H1 (cell line): ENCODE results near the gene PRRT1.

Experiments used
- CEBPB ChIP-seq: IDR thresholded peaks from 2 replicates; pipeline ENCODE4 v1.6.1; 2012; ENCODE audit warnings: low read depth, low read length
- CREB1 ChIP-seq: IDR thresholded peaks from 2 replicates; pipeline ENCODE4 v1.6.1; 2012; ENCODE audit warnings: inconsistent platforms
- EP300 ChIP-seq, 2 experiments: IDR thresholded peaks; 1 replicate in 1 of 2; 2 replicates in 1 of 2; pipeline ENCODE4 v1.6.1; 2011 to 2012; ENCODE audit warnings: low read depth in 2 of 2, low read length in 2 of 2, mild to moderate bottlenecking in 2 of 2, borderline replicate concordance in 1 of 2, inconsistent platforms in 1 of 2, moderate library complexity in 1 of 2
- JUND ChIP-seq: IDR thresholded peaks from 2 replicates; pipeline ENCODE4 v1.6.1; 2011; ENCODE audit warnings: mild to moderate bottlenecking, improper control_type of control experiment, low read length
- RAD21 ChIP-seq, 2 experiments: IDR thresholded peaks in 1 of 2; conservative IDR thresholded peaks in 1 of 2; 2 replicates each; pipeline ENCODE4 v1.6.1; 2011; ENCODE audit warnings: low read depth in 2 of 2, low read length in 2 of 2, improper control_type of control experiment in 1 of 2, inconsistent platforms in 1 of 2, mild to moderate bottlenecking in 1 of 2, moderate library complexity in 1 of 2
- TF ChIP-seq, protein P1 (sequence below), 3 experiments: IDR thresholded peaks; 1 replicate in 2 of 3; 2 replicates in 1 of 3; pipeline versions ENCODE4 v1.5.1 to v1.6.1; 2011; ENCODE audit warnings: low read length in 3 of 3, mild to moderate bottlenecking in 3 of 3, inconsistent platforms in 2 of 3, low read depth in 1 of 3, moderate library complexity in 1 of 3; ENCODE audit not compliant: insufficient read depth in 1 of 3; ENCODE audit errors: control extremely low read depth in 1 of 3

DNA sequence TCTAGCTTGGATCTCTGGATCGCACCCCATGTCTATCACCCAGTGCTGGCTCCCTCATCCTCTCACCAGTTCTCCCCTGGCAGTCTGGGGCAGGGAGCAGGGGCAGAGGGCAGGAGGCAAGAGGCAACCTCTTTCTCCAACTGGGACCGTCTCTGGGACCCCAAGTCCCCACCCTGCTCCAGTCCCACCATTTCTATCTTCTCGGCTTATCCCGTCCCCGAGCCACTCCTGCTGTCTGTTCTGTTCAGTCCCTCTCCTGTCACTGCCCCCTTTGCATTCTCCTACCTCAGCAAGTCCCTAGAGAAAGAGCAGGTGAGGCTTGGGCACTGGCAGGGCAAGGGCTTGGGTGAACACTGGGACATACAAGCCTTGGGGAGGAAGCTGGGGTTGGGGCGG lies 42.0 kb downstream of the PRRT1 start:
- TF ChIP-seq, protein P1, sequence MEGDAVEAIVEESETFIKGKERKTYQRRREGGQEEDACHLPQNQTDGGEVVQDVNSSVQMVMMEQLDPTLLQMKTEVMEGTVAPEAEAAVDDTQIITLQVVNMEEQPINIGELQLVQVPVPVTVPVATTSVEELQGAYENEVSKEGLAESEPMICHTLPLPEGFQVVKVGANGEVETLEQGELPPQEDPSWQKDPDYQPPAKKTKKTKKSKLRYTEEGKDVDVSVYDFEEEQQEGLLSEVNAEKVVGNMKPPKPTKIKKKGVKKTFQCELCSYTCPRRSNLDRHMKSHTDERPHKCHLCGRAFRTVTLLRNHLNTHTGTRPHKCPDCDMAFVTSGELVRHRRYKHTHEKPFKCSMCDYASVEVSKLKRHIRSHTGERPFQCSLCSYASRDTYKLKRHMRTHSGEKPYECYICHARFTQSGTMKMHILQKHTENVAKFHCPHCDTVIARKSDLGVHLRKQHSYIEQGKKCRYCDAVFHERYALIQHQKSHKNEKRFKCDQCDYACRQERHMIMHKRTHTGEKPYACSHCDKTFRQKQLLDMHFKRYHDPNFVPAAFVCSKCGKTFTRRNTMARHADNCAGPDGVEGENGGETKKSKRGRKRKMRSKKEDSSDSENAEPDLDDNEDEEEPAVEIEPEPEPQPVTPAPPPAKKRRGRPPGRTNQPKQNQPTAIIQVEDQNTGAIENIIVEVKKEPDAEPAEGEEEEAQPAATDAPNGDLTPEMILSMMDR (IDR thresholded peaks at IDR 0.05; ENCODE audit: control extremely low read depth in 1 of 3, insufficient read depth in 1 of 3, low read depth in 1 of 3, low read length in 3 of 3) = no peak
- TF ChIP-seq CREB1 (no peak), EP300 (IDR thresholded peaks at IDR 0.05; ENCODE audit: borderline replicate concordance in 1 of 2, low read depth in 2 of 2, low read length in 2 of 2) (no peak), JUND (no peak), CEBPB (no peak), RAD21 (IDR thresholded peaks at IDR 0.05 in 1 of 2, conservative IDR thresholded peaks at IDR 0.05 in 1 of 2; ENCODE audit: low read depth in 2 of 2, low read length in 2 of 2) (no peak)
